Muscle layer of colon (tissue), 2 donors: ENCODE measurements around the gene FAM221B.

Experiments used
- H3K27ac ChIP-seq: one replicate; pipeline ENCODE4 v1.7.0; 2013; ENCODE audit warnings: low read depth, mild to moderate bottlenecking, low read length, moderate library complexity
- H3K27me3 ChIP-seq, 2 donors: one replicate each; pipeline ENCODE4 v1.7.0; 2013; ENCODE audit warnings: low read length in 2 of 2, mild to moderate bottlenecking in 2 of 2; ENCODE audit not compliant: insufficient read depth in 2 of 2, control insufficient read depth in 1 of 2
- H3K36me3 ChIP-seq: one replicate; pipeline ENCODE4 v1.7.0; 2013; ENCODE audit warnings: mild to moderate bottlenecking, low read length; ENCODE audit not compliant: insufficient read depth
- H3K4me1 ChIP-seq: one replicate; pipeline ENCODE4 v1.7.0; 2013; ENCODE audit warnings: mild to moderate bottlenecking, low read length; ENCODE audit not compliant: insufficient read depth
- H3K4me3 ChIP-seq, 2 donors: one replicate each; pipeline ENCODE4 v1.7.0; 2013; ENCODE audit warnings: low read length in 2 of 2, low read depth in 1 of 2, mild to moderate bottlenecking in 1 of 2, moderate library complexity in 1 of 2
- H3K9ac ChIP-seq: one replicate; pipeline ENCODE4 v1.7.0; 2013; ENCODE audit warnings: low read length
- H3K9me3 ChIP-seq: one replicate; pipeline ENCODE4 v1.7.0; 2013; ENCODE audit warnings: mild to moderate bottlenecking, low read length
- donor health status: abdominal sarcoma.
- donor health status: Adenocarcinoma of cecum.

Gene FAM221B

DNA sequence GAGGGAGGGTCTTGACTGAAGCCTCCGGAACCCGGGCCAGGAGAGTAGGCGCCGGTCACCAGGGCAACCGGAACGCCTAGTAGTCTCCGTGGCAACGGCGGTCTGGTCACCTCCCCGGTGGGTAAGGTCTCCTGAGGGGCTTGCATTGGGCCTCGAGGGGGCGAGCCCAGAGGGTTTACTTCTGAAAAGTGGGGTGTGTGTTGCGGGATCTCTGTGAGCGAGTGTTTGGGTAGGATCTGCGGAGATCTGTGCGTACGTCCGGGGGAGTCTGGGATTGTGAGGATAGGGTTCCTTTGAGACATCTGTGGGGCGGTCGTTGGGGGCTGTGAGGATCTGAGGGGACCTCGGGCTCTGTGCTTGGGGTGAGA is at the start of gene FAM221B:
Gene FAM221B (minus strand): TSS at position 17 of the 368 bp plus-strand sequence. CDS start 2,571 bp downstream, outside the sequence.
- Histone ChIP-seq H3K27me3 (no peaks in the 10 kb centered on the region), H3K9me3 (no peaks in the 10 kb centered on the region), H3K4me1 (peaks cover 36% of the 10 kb centered on the region), H3K9ac (peak within 1 kb of the TSS; percentile 84), H3K4me3 (peak within 1 kb of the TSS; percentile 43 to 82), H3K27ac (peak within 1 kb of the TSS; percentile 66), H3K36me3 (no peaks in the 10 kb centered on the region)

DNA sequence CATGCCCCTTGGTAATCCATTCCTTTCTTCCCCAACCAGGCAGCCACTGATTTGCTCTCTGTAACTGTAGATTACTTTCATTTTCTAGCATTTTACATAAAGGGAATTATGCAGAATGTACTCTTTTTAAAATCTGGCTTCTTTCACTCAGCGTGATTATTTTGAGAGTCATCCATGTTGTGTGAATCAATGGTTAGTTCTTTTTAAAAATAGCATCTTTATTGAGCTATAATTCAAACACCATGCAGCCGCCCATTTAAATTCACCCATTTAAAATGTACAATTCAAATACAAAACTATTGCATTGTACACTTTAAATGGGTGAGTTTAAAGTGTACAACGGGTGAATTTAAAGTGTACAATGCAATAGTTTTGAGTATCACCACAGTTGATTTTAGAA is 44.0 kb upstream of the FAM221B start:
- no peak overlapping the region for H3K4me3 ChIP-seq
- peaks cover under 1% of the 10 kb centered on the region for H3K9me3 ChIP-seq
- H3K4me1 ChIP-seq = no peaks in the 10 kb centered on the region
- no peaks in the 10 kb centered on the region for H3K36me3 ChIP-seq
- H3K27ac ChIP-seq = no peak overlapping the region
- H3K9ac ChIP-seq = no peak overlapping the region
- H3K27me3 ChIP-seq = peaks cover 0 to 14% of the 10 kb centered on the region in 2 donors

DNA sequence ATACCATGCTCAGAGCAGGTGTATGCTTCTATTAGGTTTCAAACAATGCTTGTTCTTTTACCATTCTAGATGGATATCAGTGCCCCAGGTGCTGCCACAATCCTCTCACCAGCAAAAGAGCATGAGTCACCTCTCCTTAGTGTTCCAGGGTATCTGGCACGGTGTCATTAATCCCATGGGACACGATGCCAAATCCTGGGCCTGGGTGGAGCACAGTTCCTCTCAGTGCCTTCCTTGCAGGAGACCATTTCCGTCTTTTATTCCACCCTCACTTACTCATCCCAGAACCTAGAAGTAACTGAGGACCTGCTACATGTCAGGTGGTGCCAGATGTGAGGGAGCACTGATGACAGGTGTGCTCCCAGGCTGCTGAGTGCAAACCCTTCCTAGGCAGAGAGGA is 43.0 kb upstream of the FAM221B start:
- H3K27me3 ChIP-seq = peaks cover 0 to 18% of the 10 kb centered on the region in 2 donors
- H3K36me3 ChIP-seq = no peaks in the 10 kb centered on the region
- H3K9ac ChIP-seq = no peak overlapping the region
- H3K9me3 ChIP-seq = no peaks in the 10 kb centered on the region
- no peaks in the 10 kb centered on the region for H3K4me1 ChIP-seq
- H3K4me3 ChIP-seq = no peak overlapping the region
- no peak overlapping the region for H3K27ac ChIP-seq

DNA sequence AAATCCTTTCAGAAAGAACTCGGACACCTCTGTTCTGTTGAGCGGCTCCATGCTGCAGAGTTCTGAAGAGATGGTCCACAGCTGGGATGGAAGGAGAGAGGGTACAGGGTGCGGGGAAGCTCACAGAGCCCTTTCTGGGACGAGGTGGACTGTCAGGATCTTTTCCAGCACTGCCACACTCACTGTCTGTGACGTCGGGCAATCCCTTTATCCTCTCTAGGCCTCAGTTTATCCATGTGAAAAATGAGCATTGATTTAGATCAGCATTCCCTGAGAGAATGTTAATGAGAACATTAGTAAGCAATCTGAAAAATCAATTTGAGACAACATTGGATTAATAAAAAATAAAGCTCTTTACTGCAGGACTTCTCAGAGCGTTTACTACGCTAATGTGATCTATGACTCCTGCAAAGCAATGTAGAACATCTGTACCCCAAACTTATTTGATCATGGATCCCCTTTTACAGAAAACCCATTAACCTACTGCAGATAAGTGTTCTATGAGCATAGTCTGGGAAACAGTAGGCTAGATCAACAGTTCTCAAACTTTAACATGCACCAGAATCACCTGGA is 41.9 kb upstream of the FAM221B start, which contains the start of gene OR13J1:
Gene OR13J1 (minus strand): TSS at position 51 of the 573 bp plus-strand sequence. CDS start 0 bp downstream, at position 51.
- Histone ChIP-seq H3K9ac (no peak within 1 kb of the TSS), H3K9me3 (no peaks in the 10 kb centered on the region), H3K27me3 (peaks cover 0 to 18% of the 10 kb centered on the region in 2 donors), H3K27ac (no peak within 1 kb of the TSS), H3K36me3 (no peaks in the 10 kb centered on the region), H3K4me1 (no peaks in the 10 kb centered on the region), H3K4me3 (no peak within 1 kb of the TSS)

- Histone ChIP-seq H3K27me3 (peaks cover 0 to 18% of the 10 kb centered on the region in 2 donors), H3K9ac (no peak overlapping the region), H3K36me3 (no peaks in the 10 kb centered on the region)
Observed at GRCh38 chr9:35869621-35870216, 41.2 kb upstream of the FAM221B start.

GRCh38 chr9:35868933-35869332 is 40.4 kb upstream of the FAM221B start:
- Histone ChIP-seq H3K27ac (no peak overlapping the region), H3K36me3 (no peaks in the 10 kb centered on the region), H3K27me3 (peaks cover 0 to 18% of the 10 kb centered on the region in 2 donors), H3K4me1 (no peaks in the 10 kb centered on the region), H3K9ac (no peak overlapping the region), H3K4me3 (no peak overlapping the region), H3K9me3 (no peaks in the 10 kb centered on the region)

More at GRCh38 chr9:35869621-35870216, 41.2 kb upstream of the FAM221B start:
- Histone ChIP-seq H3K27ac (no peak overlapping the region), H3K9me3 (no peaks in the 10 kb centered on the region), H3K4me1 (no peaks in the 10 kb centered on the region), H3K4me3 (no peak overlapping the region)

- Histone ChIP-seq H3K36me3 (no peaks in the 10 kb centered on the region), H3K4me1 (no peaks in the 10 kb centered on the region), H3K9me3 (no peaks in the 10 kb centered on the region), H3K9ac (no peak overlapping the region), H3K4me3 (no peak overlapping the region), H3K27me3 (peaks cover 0 to 18% of the 10 kb centered on the region in 2 donors), H3K27ac (no peak overlapping the region)
Observed at GRCh38 chr9:35867538-35867937, 39.0 kb upstream of the FAM221B start.

DNA sequence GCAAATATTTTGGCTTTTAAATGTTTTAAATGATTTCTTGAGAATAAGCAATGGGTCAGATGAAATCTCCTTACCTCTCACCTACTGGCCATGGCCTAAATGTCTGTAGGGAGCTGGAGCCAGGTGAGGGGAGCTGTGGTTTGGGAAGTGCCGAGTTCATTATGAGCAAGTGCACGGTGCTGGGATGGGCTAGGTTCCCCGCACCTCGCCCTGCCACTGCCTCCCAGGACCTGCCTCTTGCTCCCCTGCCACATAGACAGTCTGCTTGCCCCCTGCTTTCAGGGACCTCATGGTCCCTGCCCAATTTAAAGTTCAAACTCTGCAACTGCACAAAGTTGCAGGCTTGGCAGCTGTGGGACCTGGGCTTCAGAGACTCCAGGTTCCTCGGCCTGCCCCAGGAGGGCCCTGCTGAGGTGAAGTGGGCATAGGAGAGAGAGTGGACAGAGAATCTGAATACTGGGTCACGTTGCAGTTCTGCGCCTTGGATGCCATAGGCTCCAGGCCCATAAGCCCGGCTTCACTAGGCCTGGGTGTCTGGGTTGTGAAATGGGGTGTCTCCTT is 36.2 kb upstream of the FAM221B start:
- H3K9me3 ChIP-seq = no peaks in the 10 kb centered on the region
- H3K36me3 ChIP-seq = no peaks in the 10 kb centered on the region
- no peak overlapping the region for H3K27ac ChIP-seq
- no peak overlapping the region for H3K9ac ChIP-seq
- H3K4me1 ChIP-seq = no peaks in the 10 kb centered on the region
- peaks cover 0 to 18% of the 10 kb centered on the region in 2 donors for H3K27me3 ChIP-seq
- H3K4me3 ChIP-seq = no peak overlapping the region

GRCh38 chr9:35863583-35863982 is 35.1 kb upstream of the FAM221B start:
- H3K4me1 ChIP-seq = no peaks in the 10 kb centered on the region
- no peaks in the 10 kb centered on the region for H3K9me3 ChIP-seq
- peaks cover 0 to 8% of the 10 kb centered on the region in 2 donors for H3K27me3 ChIP-seq
- no peak overlapping the region for H3K27ac ChIP-seq
- no peaks in the 10 kb centered on the region for H3K36me3 ChIP-seq
- no peak overlapping the region for H3K9ac ChIP-seq
- H3K4me3 ChIP-seq = no peak overlapping the region

DNA sequence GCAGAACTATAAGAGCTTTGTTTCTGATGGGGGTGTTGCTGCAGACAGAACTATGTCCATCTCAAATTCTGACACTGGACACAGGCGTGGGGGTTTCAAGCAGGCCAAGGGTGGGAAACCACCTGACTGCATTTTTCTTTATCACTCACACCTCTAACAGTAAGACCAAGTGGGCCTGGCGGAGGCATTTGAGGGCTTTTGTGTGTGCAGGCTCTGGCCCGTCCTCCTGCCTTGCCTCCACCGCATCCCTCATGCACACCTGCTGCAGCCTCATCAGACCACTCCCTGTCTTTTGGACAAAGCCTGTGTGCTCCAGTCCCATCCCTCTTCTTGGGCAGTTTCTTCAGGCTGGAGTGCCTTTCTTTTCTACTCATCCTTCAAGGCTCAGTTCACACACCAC is 33.8 kb upstream of the FAM221B start:
- no peak overlapping the region for H3K27ac ChIP-seq
- no peaks in the 10 kb centered on the region for H3K4me1 ChIP-seq

GRCh38 chr9:35861161-35861897 is 32.8 kb upstream of the FAM221B start:
- Histone ChIP-seq H3K27ac (no peak overlapping the region), H3K4me3 (no peak overlapping the region), H3K27me3 (no peaks in the 10 kb centered on the region), H3K9me3 (no peaks in the 10 kb centered on the region), H3K9ac (no peak overlapping the region), H3K36me3 (no peaks in the 10 kb centered on the region), H3K4me1 (no peaks in the 10 kb centered on the region)

More for the DNA sequence above, 33.8 kb upstream of the FAM221B start:
- H3K9me3 ChIP-seq = no peaks in the 10 kb centered on the region
- H3K27me3 ChIP-seq = peaks cover 0 to 2% of the 10 kb centered on the region in 2 donors
- no peaks in the 10 kb centered on the region for H3K36me3 ChIP-seq
- H3K9ac ChIP-seq = no peak overlapping the region
- no peak overlapping the region for H3K4me3 ChIP-seq
